A673 (cell line): ENCODE data around the gene RBMS1. TPM values are rescaled to one million over a fixed set of nuclear protein-coding genes. Genes with fewer than 3 reads are reported as not detected.

ENCODE experiments used
- BruUV-seq: library from RNA; stranded (reverse); fragments of 400-500 nt; replicated peaks from 2 replicates; lab custom pipeline; 2021; lab: Mats Ljungman, UMichigan
- CTCF ChIA-PET: fragments of 300-600 bp; sonication (Branson Sonifier 250); formaldehyde crosslinking; loops from one replicate; lab custom pipeline; 2022; ENCODE audit warnings: antibody characterized with exemption; lab: Charles Lee
- POLR2A ChIA-PET: fragments of 300-600 bp; sonication (Branson Sonifier 250); formaldehyde crosslinking; loops from one replicate; lab custom pipeline; 2022; ENCODE audit warnings: antibody characterized with exemption; ENCODE audit not compliant: low non-redundant PET; lab: Charles Lee
- DNase-seq: peaks from one replicate; pipeline ENCODE4 v3.0.0-alpha.2; 2015; ENCODE audit warnings: low spot score
- H3K27ac ChIP-seq: fragments of 200-600 bp; sonication (generic); 2 replicates; pipeline ENCODE4 v1.5.1; 2016; ENCODE audit warnings: mixed run types, low read depth, mild to moderate bottlenecking, mixed read lengths, antibody characterized with exemption, low read length; ENCODE audit not compliant: poor library complexity, severe bottlenecking
- H3K27me3 ChIP-seq: fragments of 200-600 bp; sonication (generic); replicated peaks from 2 replicates; pipeline ENCODE4 v1.6.1; 2017; ENCODE audit warnings: mixed run types, low read depth, mild to moderate bottlenecking, mixed read lengths, antibody characterized with exemption, low read length; ENCODE audit not compliant: insufficient read depth, poor library complexity
- H3K36me3 ChIP-seq: fragments of 200-600 bp; sonication (generic); 2 replicates; pipeline ENCODE4 v1.6.1; 2016; ENCODE audit warnings: mixed run types, mild to moderate bottlenecking, mixed read lengths, antibody characterized with exemption, low read length; ENCODE audit not compliant: insufficient read depth, poor library complexity, severe bottlenecking
- H3K4me1 ChIP-seq: fragments of 200-600 bp; sonication (generic); 2 replicates; pipeline ENCODE4 v1.6.1; 2017; ENCODE audit warnings: mixed run types, mild to moderate bottlenecking, mixed read lengths, antibody characterized with exemption, low read length; ENCODE audit not compliant: insufficient read depth, poor library complexity, severe bottlenecking
- H3K4me3 ChIP-seq: fragments of 200-600 bp; sonication (generic); 2 replicates; pipeline ENCODE4 v1.5.1; 2016; ENCODE audit warnings: low read depth, mixed run types, mild to moderate bottlenecking, mixed read lengths, low read length; ENCODE audit not compliant: poor library complexity, severe bottlenecking
- H3K9me3 ChIP-seq: fragments of 200-600 bp; sonication (generic); 2 replicates; pipeline ENCODE4 v1.6.1; 2016; ENCODE audit warnings: mixed run types, low read depth, mild to moderate bottlenecking, mixed read lengths, antibody characterized with exemption, low read length; ENCODE audit not compliant: poor library complexity, severe bottlenecking
- CTCF ChIP-seq: fragments of 300-800, 200-600 bp; sonication (generic); conservative IDR thresholded peaks from 2 replicates; pipeline ENCODE4 v1.5.1; 2017; ENCODE audit warnings: low read depth, mild to moderate bottlenecking, antibody characterized with exemption, low read length, moderate library complexity, mixed read lengths
- EZH2 ChIP-seq: fragments of 200-600 bp; sonication (generic); IDR thresholded peaks from 2 replicates; pipeline ENCODE4 v1.6.1; 2017; ENCODE audit warnings: borderline replicate concordance, low read depth, mild to moderate bottlenecking, mixed read lengths, antibody characterized with exemption, low read length; ENCODE audit not compliant: poor library complexity, severe bottlenecking
- intact Hi-C: fragments of 100-400 bp; cut with micrococcal nuclease; formaldehyde crosslinking; loops from one replicate; pipeline ENCODE4 v1.10.0; 2022; ENCODE audit not compliant: unreplicated experiment
- total RNA-seq: library from RNA; stranded (reverse); gene quantifications from 2 replicates; pipeline ENCODE4 v1.2.3, GENCODE V29; 2021

The RBMS1 gene
- total RNA-seq, 1 experiment from 2014 or later = 84.9 TPM

GRCh38 chr2:160347269-160347863 is 146.2 kb downstream of the RBMS1 start:
- no peaks in the 10 kb centered on the region for H3K9me3 ChIP-seq
- intact Hi-C loops = no loop called here
- POLR2A ChIA-PET = no interaction called here
- TF ChIP-seq EZH2 (no peak), CTCF (no peak)
- H3K27ac ChIP-seq = no peak overlapping the region
- no TSS peak for BruUV-seq
- H3K4me1 ChIP-seq = peaks cover 26% of the 10 kb centered on the region
- H3K4me3 ChIP-seq = no peak overlapping the region
- CTCF ChIA-PET = no interaction called here
- H3K36me3 ChIP-seq = no peaks in the 10 kb centered on the region
- no peak for DNase-seq
- no peaks in the 10 kb centered on the region for H3K27me3 ChIP-seq

GRCh38 chr2:160345071-160345764 is 148.4 kb downstream of the RBMS1 start:
- ChIA-PET CTCF (no interaction called here), POLR2A (no interaction called here)
- H3K27ac ChIP-seq = no peak overlapping the region
- no peaks in the 10 kb centered on the region for H3K27me3 ChIP-seq
- H3K4me1 ChIP-seq = peaks cover 16% of the 10 kb centered on the region
- no peak for TF ChIP-seq CTCF
- no peak for TF ChIP-seq EZH2
- DNase-seq = no peak
- no peaks in the 10 kb centered on the region for H3K36me3 ChIP-seq
- no peaks in the 10 kb centered on the region for H3K9me3 ChIP-seq
- intact Hi-C loops = no loop called here
- H3K4me3 ChIP-seq = no peak overlapping the region
- BruUV-seq = no TSS peak

GRCh38 chr2:160343404-160343803 is 150.2 kb downstream of the RBMS1 start:
- Histone ChIP-seq H3K4me1 (peaks cover 27% of the 10 kb centered on the region), H3K27ac (no peak overlapping the region), H3K27me3 (no peaks in the 10 kb centered on the region), H3K9me3 (no peaks in the 10 kb centered on the region), H3K36me3 (no peaks in the 10 kb centered on the region), H3K4me3 (no peak overlapping the region)
- DNase-seq = no peak
- intact Hi-C loops = no loop called here
- no TSS peak for BruUV-seq
- ChIA-PET CTCF (no interaction called here), POLR2A (no interaction called here)
- no peak for TF ChIP-seq EZH2
- no peak for TF ChIP-seq CTCF
